HG02870 (cell line): ENCODE results near the gene TBC1D2.
"Not testable (repeated sequence)": the region's sequence is repeated elsewhere in the genome, so short reads cannot be mapped to it uniquely, and the experiment has no call there.

Source experiments
- ATAC-seq: cut with Tn5 transposase; IDR thresholded peaks from one replicate; pipeline ENCODE4 v1.9.1; 2021; ENCODE audit warnings: mild to moderate bottlenecking, moderate library complexity; ENCODE audit not compliant: unreplicated experiment

Gene TBC1D2

GRCh38 chr9:98275159-98275558 is 19.7 kb upstream of the TBC1D2 start:
- no peak for ATAC-seq

- ATAC-seq, result no peak
Measured at GRCh38 chr9:98272083-98272482, 16.6 kb upstream of the TBC1D2 start.

GRCh38 chr9:98271479-98271878 is 16.0 kb upstream of the TBC1D2 start:
- no peak for ATAC-seq

GRCh38 chr9:98270284-98270683 is 14.8 kb upstream of the TBC1D2 start:
- not testable (repeated sequence) for ATAC-seq

- not testable (repeated sequence) for ATAC-seq
Measured at GRCh38 chr9:98269652-98270051, 14.2 kb upstream of the TBC1D2 start.

DNA sequence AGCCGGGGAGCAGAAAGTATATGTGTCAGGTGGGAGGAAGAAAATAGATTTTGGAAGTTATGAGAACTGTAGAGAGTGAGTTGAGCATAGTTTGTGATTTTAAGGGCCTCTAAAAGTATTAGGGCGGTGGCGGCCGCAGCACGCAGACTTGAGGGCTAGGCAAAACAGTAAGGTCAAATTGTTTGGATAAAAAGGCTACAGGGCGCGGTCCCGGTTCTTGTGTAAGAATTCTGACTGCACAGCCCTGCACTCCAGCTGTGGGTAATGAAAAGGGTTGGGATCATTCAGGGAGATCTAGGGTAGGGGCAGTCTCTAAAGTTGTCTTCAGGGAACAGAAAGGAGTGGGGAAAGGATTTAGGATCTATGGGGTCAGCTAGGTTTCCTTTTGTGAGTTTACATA is 12.1 kb upstream of the TBC1D2 start:
- not testable (repeated sequence) for ATAC-seq

- no peak for ATAC-seq
Measured at GRCh38 chr9:98264516-98264915, 9.1 kb upstream of the TBC1D2 start.

DNA sequence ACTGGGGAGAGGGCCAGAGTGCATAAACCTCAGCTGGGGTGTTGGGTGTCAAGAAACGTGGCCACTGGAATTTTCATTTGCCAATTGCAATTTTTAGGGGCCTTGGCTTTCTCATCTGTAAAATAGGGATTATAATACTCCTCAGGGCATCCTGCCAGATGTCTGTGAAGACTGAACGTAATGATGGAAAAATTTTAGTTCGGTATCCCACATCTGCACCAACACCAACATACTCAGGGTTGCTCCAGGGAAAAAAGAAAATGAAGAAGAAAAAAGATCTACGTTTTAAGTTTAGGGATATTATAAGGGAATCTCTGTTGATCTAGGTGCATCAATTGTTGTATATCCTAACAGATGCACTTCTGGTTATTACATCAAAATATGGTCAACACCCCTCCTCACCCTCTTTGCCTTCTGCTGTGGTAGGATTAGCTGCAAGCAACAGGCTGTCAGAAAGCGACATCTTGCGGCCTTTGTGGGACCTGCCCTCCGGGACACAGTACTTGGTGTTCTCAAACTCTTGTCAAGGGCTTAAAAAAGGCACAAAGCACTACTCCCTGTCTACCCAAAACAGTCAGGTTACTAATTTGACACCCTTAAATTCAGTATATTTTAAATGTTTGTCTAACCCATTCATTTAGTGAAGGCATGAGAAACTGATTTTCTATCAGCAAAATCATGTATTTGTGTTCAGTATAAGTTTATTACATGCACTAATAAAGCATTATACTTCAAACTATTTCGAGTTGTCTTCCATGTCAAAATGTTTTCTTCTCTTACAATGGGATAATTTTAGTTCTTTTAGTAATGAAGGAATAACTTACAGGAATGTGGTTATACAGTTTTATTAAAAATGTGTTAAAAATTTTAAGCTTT is 8.3 kb upstream of the TBC1D2 start:
- ATAC-seq, result peak; percentile 80

- ATAC-seq, result no peak
Measured at GRCh38 chr9:98263080-98263479, 7.6 kb upstream of the TBC1D2 start.

DNA sequence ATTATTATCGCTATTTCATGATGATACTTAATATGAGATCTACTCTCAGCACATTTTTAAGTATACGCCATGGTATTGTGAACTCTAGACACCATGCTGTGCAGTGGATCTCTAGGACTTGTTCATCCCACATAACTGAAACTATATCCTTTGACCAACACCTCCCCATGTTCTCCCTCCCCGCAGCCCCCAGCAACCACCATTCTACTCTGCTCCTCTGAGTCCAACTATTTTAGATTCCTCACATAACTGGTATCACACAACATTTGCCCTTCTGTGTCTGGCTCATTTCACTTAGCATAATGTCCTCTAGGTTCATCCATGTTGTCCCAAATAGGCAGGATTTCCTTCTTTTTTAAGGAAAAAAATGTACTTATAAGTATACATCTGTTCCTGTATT is 6.6 kb upstream of the TBC1D2 start:
- ATAC-seq, result no peak

- no peak for ATAC-seq
Measured at GRCh38 chr9:98260635-98261034, 5.2 kb upstream of the TBC1D2 start.

DNA sequence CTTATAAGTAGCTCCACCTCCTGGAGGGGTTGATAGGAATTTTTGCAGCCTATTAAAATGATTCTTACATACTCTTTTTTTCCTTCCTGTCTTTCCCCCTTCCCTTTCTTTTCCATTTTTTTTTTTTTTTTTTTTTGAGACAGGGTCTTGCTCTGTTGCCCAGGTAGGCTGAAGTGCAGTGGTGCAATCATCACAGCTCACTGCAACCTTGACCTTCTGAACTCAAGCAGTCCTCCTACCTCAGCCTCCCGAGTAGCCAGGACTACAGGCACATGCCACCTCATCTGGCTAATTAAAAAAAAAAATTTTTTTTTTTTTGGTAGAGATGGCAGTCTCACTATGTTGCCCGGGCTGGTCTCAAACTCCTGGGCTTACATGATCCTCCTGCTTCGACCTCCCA is 4.3 kb upstream of the TBC1D2 start:
- no peak for ATAC-seq

- no peak for ATAC-seq
Measured at GRCh38 chr9:98256756-98257155, 1.3 kb upstream of the TBC1D2 start.

- peak; percentile 28 for ATAC-seq
Measured at GRCh38 chr9:98255061-98255577, 330 bp downstream of the TBC1D2 start.

GRCh38 chr9:98254228-98255060 is 1.0 kb downstream of the TBC1D2 start:
- ATAC-seq, result no peak

DNA sequence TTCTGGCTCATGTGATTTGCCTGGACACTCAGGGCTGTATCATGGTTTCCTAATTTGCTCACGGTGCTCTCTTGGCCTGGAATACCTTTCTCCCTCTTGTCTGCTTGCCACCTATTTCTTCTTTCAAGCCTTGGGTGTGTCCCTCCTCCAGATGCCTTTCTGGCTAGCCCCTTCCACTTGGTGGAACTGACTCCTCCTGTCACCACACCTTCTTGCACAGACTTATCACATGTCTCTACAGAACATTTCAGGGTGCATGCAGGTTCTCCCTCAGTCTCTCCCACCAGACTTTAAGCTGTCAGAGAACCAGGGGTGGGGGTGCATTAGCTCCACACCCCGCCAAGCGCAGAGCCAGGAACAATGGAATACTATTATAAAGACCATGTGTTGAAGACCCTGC is 1.9 kb downstream of the TBC1D2 start:
- no peak for ATAC-seq

DNA sequence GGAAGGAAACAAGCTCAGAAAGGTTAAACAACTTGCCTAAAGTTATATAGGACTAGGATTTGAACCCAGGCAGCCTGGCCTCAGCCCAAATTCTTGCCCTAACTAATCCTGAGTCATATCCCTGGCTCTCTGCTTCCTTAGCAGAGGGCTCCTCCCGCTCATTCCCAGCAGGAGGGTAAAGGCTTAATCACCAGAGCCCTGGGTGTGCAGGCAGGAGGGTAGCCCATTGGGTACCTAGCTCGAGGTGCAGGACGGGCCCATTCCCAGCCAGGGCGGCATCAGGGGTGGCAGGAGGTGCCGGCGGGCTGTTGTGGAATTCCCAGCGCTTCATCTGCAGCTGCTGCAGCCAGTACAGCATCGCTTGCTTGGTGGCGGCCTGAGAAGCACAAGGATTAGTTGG is 3.9 kb downstream of the TBC1D2 start:
- no peak for ATAC-seq

- ATAC-seq, result no peak
Measured at GRCh38 chr9:98249771-98250170, 5.7 kb downstream of the TBC1D2 start.

- no peak for ATAC-seq
Measured at GRCh38 chr9:98248737-98249474, 6.5 kb downstream of the TBC1D2 start.

- ATAC-seq, result no peak
Measured at GRCh38 chr9:98247831-98248657, 7.4 kb downstream of the TBC1D2 start.
